Stomach smooth muscle (tissue), 2 donors: Measurements from ENCODE around the gene MYH11.

Experiments used
- H3K27ac ChIP-seq: one replicate; pipeline ENCODE4 v1.7.0; 2013; ENCODE audit warnings: mild to moderate bottlenecking, low read length, inconsistent platforms
- H3K27me3 ChIP-seq, 2 donors: one replicate each; pipeline ENCODE4 v1.7.0; 2013; ENCODE audit warnings: low read length in 2 of 2; ENCODE audit not compliant: insufficient read depth in 2 of 2, control insufficient read depth in 1 of 2
- H3K36me3 ChIP-seq, 2 donors: one replicate each; pipeline ENCODE4 v1.7.0; 2013; ENCODE audit warnings: low read length in 2 of 2; ENCODE audit not compliant: control insufficient read depth in 2 of 2, insufficient read depth in 2 of 2
- H3K4me1 ChIP-seq: one replicate; pipeline ENCODE4 v1.7.0; 2013; ENCODE audit warnings: low read length; ENCODE audit not compliant: control insufficient read depth, insufficient read depth
- H3K4me3 ChIP-seq, 2 donors: one replicate each; pipeline ENCODE4 v1.7.0; 2013; ENCODE audit warnings: low read length in 2 of 2
- H3K9ac ChIP-seq, 2 donors: one replicate each; pipeline ENCODE4 v1.7.0; 2013; ENCODE audit warnings: low read length in 2 of 2, mild to moderate bottlenecking in 1 of 2
- H3K9me3 ChIP-seq, 2 donors: one replicate each; pipeline ENCODE4 v1.7.0; 2013; ENCODE audit warnings: low read length in 2 of 2; ENCODE audit not compliant: control insufficient read depth in 2 of 2
- donor health status: healthy.
- donor health status: Pancreatic carcinoma.

MYH11 gene

DNA sequence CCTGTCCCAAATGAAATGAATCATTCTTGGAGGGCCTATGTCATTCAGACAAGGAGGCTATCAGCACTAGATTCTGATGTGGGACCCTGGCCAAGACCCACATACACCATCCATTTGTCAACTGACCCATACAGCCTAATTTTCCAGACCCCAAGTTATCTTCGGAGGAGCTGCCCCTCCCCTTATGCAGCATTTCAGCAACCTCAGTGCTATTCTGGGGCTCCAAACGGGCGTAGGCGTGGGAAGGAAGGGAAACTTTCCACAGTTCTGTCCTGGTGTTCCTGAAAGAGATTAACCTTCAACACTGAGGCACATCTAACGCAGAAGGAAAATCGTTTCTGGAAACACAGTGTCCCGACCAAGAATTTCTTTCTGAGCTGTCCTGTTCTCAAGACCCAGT lies 86.7 kb downstream of the MYH11 start:
- peak overlapping the region; percentile 62 for H3K27ac ChIP-seq
- H3K4me3 ChIP-seq, result no peak overlapping the region

DNA sequence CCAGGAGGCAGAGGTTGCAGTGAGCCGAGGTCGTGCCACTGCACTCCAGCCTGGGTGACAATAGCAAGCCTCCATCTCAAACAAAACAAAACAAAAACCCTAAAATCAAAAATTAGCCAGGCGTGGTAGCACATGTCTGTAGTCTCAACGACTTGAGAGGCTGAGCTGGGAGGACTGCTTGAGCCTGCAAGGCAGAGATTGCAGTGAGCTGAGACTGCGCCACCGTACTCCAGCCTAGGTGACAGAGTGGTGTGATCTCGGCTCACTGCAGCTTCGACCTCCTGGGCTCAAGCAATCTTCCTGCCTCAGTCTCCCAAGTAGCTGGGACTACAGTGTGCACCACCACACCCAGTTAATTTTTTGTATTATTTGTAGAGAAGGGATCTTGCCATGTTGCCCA lies 87.6 kb downstream of the MYH11 start:
- Histone ChIP-seq H3K27ac (no peak overlapping the region), H3K36me3 (peaks cover 49 to 55% of the 10 kb centered on the region in 2 donors), H3K4me3 (no peak overlapping the region), H3K9ac (no peak overlapping the region), H3K9me3 (no peaks in the 10 kb centered on the region), H3K27me3 (no peaks in the 10 kb centered on the region), H3K4me1 (peaks cover 56% of the 10 kb centered on the region)

More for the DNA sequence above, 86.7 kb downstream of the MYH11 start:
- Histone ChIP-seq H3K9ac (no peak overlapping the region), H3K4me1 (peaks cover 56% of the 10 kb centered on the region), H3K36me3 (peaks cover 46 to 54% of the 10 kb centered on the region in 2 donors), H3K27me3 (no peaks in the 10 kb centered on the region), H3K9me3 (no peaks in the 10 kb centered on the region)

DNA sequence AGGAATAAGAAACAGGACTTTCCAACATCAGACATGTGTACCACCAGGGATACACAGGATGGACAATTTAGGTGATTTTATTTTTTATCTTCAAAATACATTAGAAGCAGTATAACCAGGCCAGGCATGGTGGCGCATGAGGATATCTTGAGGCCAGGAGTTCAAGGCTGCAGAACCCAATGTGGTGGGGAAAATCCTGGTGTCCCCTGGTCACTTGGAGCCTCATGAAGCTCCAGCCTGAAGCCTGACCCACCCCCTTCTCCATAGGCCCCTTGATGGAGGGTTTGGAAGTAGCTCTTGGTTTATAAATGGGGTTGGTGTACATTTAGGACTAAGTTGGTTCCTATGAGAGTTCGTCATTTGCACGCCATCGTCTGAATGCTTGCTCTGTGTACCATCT lies 88.6 kb downstream of the MYH11 start:
- Histone ChIP-seq H3K9me3 (no peaks in the 10 kb centered on the region), H3K4me1 (peaks cover 58% of the 10 kb centered on the region), H3K27ac (no peak overlapping the region), H3K36me3 (peaks cover 54 to 61% of the 10 kb centered on the region in 2 donors), H3K9ac (no peak overlapping the region), H3K27me3 (no peaks in the 10 kb centered on the region), H3K4me3 (no peak overlapping the region)

DNA sequence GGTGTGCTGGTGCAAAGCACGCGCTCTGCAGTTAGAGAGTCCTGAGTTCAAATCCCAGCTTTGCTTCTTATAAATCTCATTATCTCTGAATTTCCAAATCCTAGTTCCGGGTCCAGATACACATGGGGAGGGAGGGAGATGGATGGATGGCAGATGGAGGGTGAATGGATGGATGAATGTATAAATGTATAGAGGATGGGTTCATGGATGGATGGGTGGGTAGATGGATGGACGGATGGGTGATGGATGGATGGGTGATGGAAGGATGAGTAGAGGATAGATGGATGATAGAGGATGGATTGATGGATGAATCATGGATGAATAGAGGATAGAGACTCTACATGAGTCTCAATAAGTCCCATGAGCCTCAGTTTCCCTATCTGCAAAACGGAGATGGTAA lies 89.9 kb downstream of the MYH11 start:
- Histone ChIP-seq H3K4me1 (peaks cover 63% of the 10 kb centered on the region), H3K9me3 (no peaks in the 10 kb centered on the region), H3K4me3 (no peak overlapping the region), H3K27ac (peak overlapping the region; percentile 58), H3K9ac (no peak overlapping the region), H3K36me3 (peaks cover 59 to 67% of the 10 kb centered on the region in 2 donors), H3K27me3 (no peaks in the 10 kb centered on the region)

DNA sequence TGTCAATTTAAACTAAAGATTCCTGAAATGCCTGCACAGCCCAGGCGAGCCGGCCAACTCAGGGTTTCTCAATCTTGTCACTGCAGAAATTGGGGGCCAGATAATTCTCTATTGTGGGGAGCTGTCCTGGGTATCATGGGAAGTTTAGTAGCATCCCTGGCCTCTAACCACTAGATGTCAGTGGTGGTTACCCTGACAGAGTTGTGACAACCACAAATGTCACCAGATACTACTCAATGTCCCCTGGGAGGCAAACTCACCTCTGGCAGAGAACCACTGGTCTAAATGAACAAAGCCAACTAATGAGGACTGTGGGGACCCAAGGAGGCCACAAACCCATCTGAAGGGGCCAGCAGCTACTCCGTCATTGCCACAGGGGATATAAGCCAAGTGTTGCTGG lies 90.9 kb downstream of the MYH11 start:
- H3K9me3 ChIP-seq, result no peaks in the 10 kb centered on the region
- H3K4me1 ChIP-seq, result peaks cover 59% of the 10 kb centered on the region
- H3K27ac ChIP-seq, result peak overlapping the region; percentile 58
- H3K9ac ChIP-seq, result no peak overlapping the region
- H3K36me3 ChIP-seq, result peaks cover 57 to 64% of the 10 kb centered on the region in 2 donors
- no peak overlapping the region for H3K4me3 ChIP-seq
- H3K27me3 ChIP-seq, result no peaks in the 10 kb centered on the region

DNA sequence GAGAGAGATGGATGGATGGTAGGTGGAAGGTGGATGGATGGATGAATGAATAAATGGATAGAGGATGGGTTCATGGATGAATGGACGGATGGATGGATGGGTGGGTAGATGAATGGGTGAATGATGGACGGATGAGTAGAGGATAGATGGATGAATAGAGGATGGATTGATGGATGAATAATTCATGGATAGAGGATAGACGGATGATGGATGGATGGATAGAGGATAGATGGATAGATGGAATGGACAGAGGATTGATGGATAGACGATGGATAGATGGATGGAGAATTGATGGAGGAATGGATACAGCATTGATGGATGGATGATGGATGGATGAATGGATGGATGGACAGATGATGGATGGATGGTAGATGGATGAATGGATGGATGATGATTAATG lies 91.7 kb downstream of the MYH11 start:
- no peak overlapping the region for H3K9ac ChIP-seq
- no peaks in the 10 kb centered on the region for H3K27me3 ChIP-seq
- H3K9me3 ChIP-seq, result no peaks in the 10 kb centered on the region
- peaks cover 57 to 62% of the 10 kb centered on the region in 2 donors for H3K36me3 ChIP-seq
- H3K4me1 ChIP-seq, result peaks cover 53% of the 10 kb centered on the region
- H3K27ac ChIP-seq, result peak overlapping the region; percentile 31
- H3K4me3 ChIP-seq, result no peak overlapping the region

DNA sequence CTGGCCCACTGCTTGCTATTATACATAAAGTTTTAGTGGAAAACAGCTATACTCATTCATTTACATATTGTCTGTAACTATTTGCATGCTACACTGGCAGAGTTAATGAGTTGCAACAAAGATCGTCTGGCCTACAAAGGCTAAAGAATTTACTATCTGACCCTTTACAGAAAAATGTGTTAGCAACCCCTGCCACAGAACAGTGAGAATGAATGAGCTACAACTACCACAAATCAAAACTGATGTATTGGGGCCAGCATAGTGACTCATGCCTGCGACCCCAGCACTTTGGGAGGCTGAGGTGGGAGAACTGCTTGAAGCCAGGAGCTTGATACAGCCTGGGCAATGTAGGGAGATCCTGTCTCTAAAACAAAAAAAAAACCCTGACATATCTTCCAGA lies 92.7 kb downstream of the MYH11 start:
- Histone ChIP-seq H3K27ac (peak overlapping the region; percentile 31), H3K9ac (no peak overlapping the region), H3K9me3 (no peaks in the 10 kb centered on the region), H3K36me3 (peaks cover 64 to 67% of the 10 kb centered on the region in 2 donors), H3K4me3 (no peak overlapping the region), H3K27me3 (no peaks in the 10 kb centered on the region), H3K4me1 (peaks cover 52% of the 10 kb centered on the region)

DNA sequence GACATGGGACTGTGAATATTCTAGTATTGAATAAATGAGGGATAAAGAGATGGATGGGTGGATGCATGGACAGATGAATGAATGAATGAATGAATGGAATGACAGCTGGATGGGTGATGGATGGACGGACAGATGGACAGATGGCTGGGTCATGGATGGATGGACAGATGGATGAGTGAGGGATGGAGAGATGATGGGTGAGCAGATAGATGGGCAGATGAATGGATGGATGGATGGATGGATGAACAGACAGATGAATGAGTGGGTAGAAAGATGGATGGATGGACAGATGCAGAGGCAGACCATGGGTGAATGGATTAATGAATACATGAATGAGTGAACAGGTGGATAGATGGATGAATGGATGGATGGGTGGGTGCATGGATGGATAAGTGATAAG lies 96.7 kb downstream of the MYH11 start:
- H3K4me1 ChIP-seq, result peaks cover 39% of the 10 kb centered on the region
- peaks cover 73 to 80% of the 10 kb centered on the region in 2 donors for H3K36me3 ChIP-seq
- H3K4me3 ChIP-seq, result no peak overlapping the region
- H3K27ac ChIP-seq, result peak overlapping the region; percentile 58
- no peak overlapping the region for H3K9ac ChIP-seq
- H3K9me3 ChIP-seq, result no peaks in the 10 kb centered on the region
- H3K27me3 ChIP-seq, result no peaks in the 10 kb centered on the region

DNA sequence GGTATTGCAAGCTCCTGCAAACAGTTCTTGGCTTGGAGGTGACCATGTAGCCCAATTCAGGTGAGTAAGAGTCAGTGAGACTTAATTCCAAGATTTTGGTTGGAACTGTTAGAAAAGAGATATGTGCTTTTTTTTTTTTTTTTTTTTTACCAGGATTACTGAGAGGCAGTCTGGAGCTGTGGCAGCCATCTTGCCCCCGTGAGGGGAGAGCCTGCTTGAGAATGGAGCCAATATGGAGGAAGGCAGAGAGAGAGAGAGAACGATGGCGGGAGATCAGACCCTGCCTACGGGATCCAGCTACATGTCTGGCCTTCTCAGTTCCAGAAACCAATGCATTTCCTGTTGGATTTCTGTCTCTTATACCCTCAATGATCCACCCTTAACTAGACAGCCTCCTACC lies 97.8 kb downstream of the MYH11 start:
- no peak overlapping the region for H3K9ac ChIP-seq
- no peaks in the 10 kb centered on the region for H3K27me3 ChIP-seq
- H3K27ac ChIP-seq, result no peak overlapping the region
- H3K36me3 ChIP-seq, result peaks cover 71 to 78% of the 10 kb centered on the region in 2 donors
- H3K4me3 ChIP-seq, result no peak overlapping the region
- H3K4me1 ChIP-seq, result peaks cover 33% of the 10 kb centered on the region
- no peaks in the 10 kb centered on the region for H3K9me3 ChIP-seq

DNA sequence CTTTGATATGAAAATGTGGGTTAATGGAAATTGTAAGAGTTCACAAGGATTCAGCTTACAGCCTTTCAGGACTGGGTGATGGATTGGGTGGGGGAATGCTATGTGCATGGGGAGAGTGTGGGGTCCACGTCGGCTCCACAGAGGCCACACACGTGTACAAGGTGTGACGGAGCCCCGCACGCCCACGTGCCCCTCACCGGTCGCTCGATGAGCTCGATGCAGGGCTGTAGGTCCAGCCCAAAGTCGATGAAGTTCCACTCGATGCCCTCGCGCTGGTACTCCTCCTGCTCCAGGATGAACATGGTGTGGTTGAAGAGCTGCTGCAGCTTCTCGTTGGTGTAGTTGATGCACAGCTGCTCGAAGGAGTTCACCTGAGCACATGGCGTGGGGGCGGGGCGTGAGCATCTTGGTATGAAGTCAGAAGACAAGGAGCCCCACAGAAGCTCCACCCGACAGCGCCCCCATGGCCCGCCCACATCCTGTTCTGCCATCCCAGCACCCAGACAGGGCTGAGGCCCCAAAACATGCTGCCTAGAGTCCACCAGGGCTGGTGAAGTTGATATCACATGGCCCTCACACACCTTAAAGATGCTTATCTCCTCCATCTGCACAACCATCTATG lies 99.1 kb downstream of the MYH11 start:
- Histone ChIP-seq H3K27ac (peak overlapping the region; percentile 49), H3K9me3 (no peaks in the 10 kb centered on the region), H3K9ac (no peak overlapping the region), H3K4me3 (no peak overlapping the region), H3K27me3 (no peaks in the 10 kb centered on the region), H3K36me3 (peaks cover 72 to 79% of the 10 kb centered on the region in 2 donors), H3K4me1 (peaks cover 31% of the 10 kb centered on the region)

DNA sequence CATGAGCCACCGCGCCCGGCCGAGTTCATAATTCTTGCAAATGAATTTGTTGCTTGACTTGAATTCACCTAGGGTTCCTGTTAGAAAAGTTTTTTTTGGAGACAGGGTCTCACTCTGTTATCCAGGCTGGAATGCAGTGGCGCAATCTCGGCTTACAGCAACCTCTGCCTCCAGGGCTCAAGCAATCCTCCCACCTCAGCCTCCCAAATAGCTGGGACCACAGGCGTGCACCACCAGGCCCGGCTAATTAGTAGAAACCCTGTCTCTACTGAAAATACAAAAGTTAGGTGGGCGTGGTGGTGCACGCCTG lies 99.8 kb downstream of the MYH11 start:
- H3K36me3 ChIP-seq, result peaks cover 71 to 80% of the 10 kb centered on the region in 2 donors
- H3K9ac ChIP-seq, result no peak overlapping the region
- no peaks in the 10 kb centered on the region for H3K27me3 ChIP-seq
- H3K4me3 ChIP-seq, result no peak overlapping the region
- no peak overlapping the region for H3K27ac ChIP-seq
- no peaks in the 10 kb centered on the region for H3K9me3 ChIP-seq
- peaks cover 29% of the 10 kb centered on the region for H3K4me1 ChIP-seq
